Tibial nerve (tissue), 4 donors: Measurements from ENCODE around the gene HDGFL2. TPM values are rescaled to one million over a fixed set of nuclear protein-coding genes. Genes with fewer than 3 reads are reported as not detected.

Experiments used
- DNase-seq, 2 donors: peaks; one replicate each; pipeline ENCODE4 v3.0.0-alpha.2; 2019; ENCODE audit warnings: low spot score in 2 of 2
- H3K27ac ChIP-seq, 4 donors: fragments of 200-600 bp; sonication (generic) in 3 of 4; one replicate each; pipeline ENCODE4 v1.5.1; 2017 to 2019; ENCODE audit warnings: mild to moderate bottlenecking in 1 of 4
- H3K27me3 ChIP-seq, 2 donors: fragments of 200-600 bp; sonication (generic) in 1 of 2; one replicate each; pipeline versions ENCODE4 v1.5.1 to v1.6.0; 2017 to 2019
- H3K36me3 ChIP-seq, 3 donors: fragments of 200-600 bp; sonication (generic); one replicate each; pipeline ENCODE4 v1.5.1; 2018 to 2019
- H3K4me1 ChIP-seq, 4 donors: fragments of 200-600 bp; sonication (generic) in 3 of 4; one replicate each; pipeline ENCODE4 v1.5.1; 2017 to 2019
- H3K4me3 ChIP-seq, 4 donors: fragments of 200-600 bp; sonication (generic) in 3 of 4; one replicate each; pipeline ENCODE4 v1.5.1; 2017 to 2019; ENCODE audit warnings: mild to moderate bottlenecking in 1 of 4, moderate library complexity in 1 of 4
- H3K9me3 ChIP-seq, 4 donors: fragments of 200-600 bp; sonication (generic) in 3 of 4; one replicate each; pipeline ENCODE4 v1.5.1; 2017 to 2019
- EP300 ChIP-seq, 2 donors: sonication (generic); formaldehyde crosslinking; IDR thresholded peaks; one replicate each; pipeline ENCODE4 v1.6.1; 2017; ENCODE audit warnings: antibody characterized with exemption in 2 of 2, mild to moderate bottlenecking in 1 of 2
- POLR2A ChIP-seq, 2 donors: fragments of 450-650 bp; IDR thresholded peaks; one replicate each; pipeline ENCODE4 v1.6.1; 2017; ENCODE audit warnings: antibody characterized with exemption in 2 of 2, mild to moderate bottlenecking in 2 of 2, moderate library complexity in 2 of 2
- WGBS, 2 donors: methylation state at CpG; one replicate each; pipeline ENCODE4 v1.1.5; 2018; 5-methylcytosine and 5-hydroxymethylcytosine counted together
- total RNA-seq, 4 donors: library from RNA; depleted of rRNA; stranded (reverse); fragments of >200 nt; gene quantifications; one replicate each; pipeline ENCODE4 v1.1.0, GENCODE V29; 2016
- TF ChIP-seq, protein P1 (sequence below), 5 experiments: fragments of 200-600 bp in 3 of 5; fragments of 450-650 bp in 2 of 5; sonication (generic) in 3 of 5; IDR thresholded peaks; one replicate each; pipeline ENCODE4 v1.5.1; 2016 to 2019; ENCODE audit warnings: antibody characterized with exemption in 5 of 5, mild to moderate bottlenecking in 3 of 5, moderate library complexity in 2 of 5

HDGFL2 gene
- total RNA-seq, 4 donors from 2014 or later: 30.2 to 54.0 (median 48.7) TPM

DNA sequence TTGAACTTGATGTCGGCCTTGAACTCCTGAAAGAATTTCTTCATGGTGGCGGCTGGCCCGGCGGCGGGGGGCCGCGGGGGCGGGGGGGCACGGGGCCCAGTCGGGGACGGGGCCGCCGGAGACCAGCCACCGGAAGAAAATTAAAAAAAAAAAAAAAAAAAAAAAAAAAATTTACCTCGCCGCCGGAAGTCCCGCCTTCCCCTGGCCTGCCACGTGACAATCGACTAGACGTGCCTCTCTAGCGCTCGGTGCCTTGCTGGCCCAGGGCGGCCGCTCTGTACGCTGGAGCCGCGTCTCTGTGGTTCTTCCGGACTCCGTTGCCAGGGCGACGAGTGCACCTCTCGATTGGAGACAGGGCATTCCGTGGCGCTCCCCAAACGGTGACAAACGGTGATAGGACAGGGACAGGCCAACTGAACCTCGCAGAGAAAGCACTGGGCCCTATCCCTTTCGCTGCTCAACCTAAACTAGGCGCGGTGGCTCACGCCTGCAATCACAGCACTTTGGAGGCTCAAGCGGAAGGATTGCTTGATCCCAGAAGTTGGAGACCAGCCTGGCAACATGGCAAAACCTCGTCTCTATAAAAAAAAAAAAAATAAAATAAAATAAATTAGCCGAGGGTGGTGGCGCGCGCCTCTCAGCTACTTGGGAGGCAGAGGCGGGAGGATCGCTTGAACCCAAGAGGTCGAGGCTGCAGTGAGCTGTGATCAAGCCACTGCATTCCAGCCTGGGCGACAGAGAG lies 14.3 kb upstream of the HDGFL2 start, which contains the start of gene UBXN6:
TSS of gene UBXN6 (minus strand) at position 141 of the 742 bp plus-strand sequence. CDS start at position 44, 97 bp downstream.
- H3K27me3 ChIP-seq: no peaks in the 10 kb centered on the region
- peak within 1 kb of the TSS; percentile 65 to 90 (median 82) for H3K4me3 ChIP-seq
- peak within 1 kb of the TSS; percentile 83 to 96 (median 92) for H3K27ac ChIP-seq
- DNase-seq: peak; percentile 95 to 97
- H3K36me3 ChIP-seq: peaks cover 0 to 22% (median 3%) of the 10 kb centered on the region in 3 donors
- H3K9me3 ChIP-seq: no peaks in the 10 kb centered on the region
- no peak for TF ChIP-seq POLR2A (IDR thresholded peaks at IDR 0.05)
- TF ChIP-seq, protein P1, sequence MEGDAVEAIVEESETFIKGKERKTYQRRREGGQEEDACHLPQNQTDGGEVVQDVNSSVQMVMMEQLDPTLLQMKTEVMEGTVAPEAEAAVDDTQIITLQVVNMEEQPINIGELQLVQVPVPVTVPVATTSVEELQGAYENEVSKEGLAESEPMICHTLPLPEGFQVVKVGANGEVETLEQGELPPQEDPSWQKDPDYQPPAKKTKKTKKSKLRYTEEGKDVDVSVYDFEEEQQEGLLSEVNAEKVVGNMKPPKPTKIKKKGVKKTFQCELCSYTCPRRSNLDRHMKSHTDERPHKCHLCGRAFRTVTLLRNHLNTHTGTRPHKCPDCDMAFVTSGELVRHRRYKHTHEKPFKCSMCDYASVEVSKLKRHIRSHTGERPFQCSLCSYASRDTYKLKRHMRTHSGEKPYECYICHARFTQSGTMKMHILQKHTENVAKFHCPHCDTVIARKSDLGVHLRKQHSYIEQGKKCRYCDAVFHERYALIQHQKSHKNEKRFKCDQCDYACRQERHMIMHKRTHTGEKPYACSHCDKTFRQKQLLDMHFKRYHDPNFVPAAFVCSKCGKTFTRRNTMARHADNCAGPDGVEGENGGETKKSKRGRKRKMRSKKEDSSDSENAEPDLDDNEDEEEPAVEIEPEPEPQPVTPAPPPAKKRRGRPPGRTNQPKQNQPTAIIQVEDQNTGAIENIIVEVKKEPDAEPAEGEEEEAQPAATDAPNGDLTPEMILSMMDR (IDR thresholded peaks at IDR 0.05): peak in 2 of 5 experiments; percentile 28 to 53
- TF ChIP-seq EP300 (IDR thresholded peaks at IDR 0.05): peak; percentile 28 to 69
- peaks cover 0 to 38% (median 19%) of the 10 kb centered on the region in 4 donors for H3K4me1 ChIP-seq
- WGBS, 2 donors: 11 to 12% methylated on average over 39 to 52 of the region's 52 CpGs

DNA sequence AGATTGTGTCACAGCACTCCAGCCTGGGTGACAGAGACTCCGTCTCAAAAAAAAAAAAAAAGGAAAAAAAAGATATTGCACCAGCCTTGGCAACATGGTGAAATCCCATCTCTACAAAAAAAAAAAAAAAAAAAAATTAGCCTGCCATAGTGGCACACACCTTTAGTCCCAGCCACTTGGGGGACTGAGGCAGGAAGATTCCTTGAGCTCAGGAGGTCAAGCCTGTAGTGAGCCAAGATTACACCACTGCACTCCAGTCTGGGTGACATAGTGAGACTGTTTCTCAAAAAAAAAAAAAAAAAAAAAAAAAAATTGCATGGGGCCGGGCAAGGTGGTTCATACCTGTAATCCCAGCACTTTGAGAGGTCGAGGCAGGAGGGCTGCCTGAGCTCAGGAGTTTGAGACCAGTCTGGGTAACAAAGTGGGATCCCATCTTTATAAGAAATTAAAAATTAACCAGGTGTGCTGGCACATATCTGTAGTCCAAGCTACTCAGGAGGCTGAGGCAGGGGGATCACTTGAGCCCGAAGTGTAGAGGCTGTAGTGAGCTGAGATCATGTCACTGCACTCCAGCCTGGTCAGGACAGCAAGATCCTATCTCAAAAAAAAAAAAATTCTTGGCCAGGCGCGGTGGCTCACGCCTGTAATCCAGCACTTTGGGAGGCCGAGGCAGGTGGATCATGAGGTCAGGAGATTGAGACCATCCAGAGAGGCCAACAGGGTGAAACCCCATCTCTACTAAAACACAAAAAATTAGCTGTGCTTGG lies 7.1 kb upstream of the HDGFL2 start:
- no peak for TF ChIP-seq EP300 (IDR thresholded peaks at IDR 0.05)
- TF ChIP-seq, protein P1 (IDR thresholded peaks at IDR 0.05): no peak
- no peak for TF ChIP-seq POLR2A (IDR thresholded peaks at IDR 0.05)
- Histone ChIP-seq H3K27ac (no peak overlapping the region), H3K9me3 (no peaks in the 10 kb centered on the region), H3K4me1 (no peaks in the 10 kb centered on the region), H3K27me3 (no peaks in the 10 kb centered on the region), H3K4me3 (no peak overlapping the region), H3K36me3 (no peaks in the 10 kb centered on the region)
- WGBS, 2 donors: 82 to 86% methylated on average over 8 of the region's 8 CpGs
- DNase-seq: no peak

DNA sequence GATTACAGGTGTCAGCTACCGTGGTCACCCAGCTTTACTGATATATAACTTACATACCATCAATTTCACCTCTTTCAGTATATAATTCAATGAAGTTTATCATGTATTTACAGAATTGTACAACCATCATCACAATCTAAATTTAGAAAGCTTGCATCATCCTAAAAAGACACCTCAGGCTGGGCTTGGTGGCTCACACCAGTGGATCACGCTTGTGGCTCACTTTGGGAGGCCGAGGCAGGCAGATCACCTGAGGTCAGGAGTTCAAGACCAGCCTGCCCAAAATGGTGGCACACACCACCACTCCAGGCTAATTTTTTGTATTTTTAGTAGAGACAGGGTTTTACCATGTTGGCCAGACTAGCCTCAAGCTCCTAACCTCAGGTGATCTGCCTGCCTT lies 4.3 kb upstream of the HDGFL2 start:
- Histone ChIP-seq H3K36me3 (no peaks in the 10 kb centered on the region), H3K4me1 (peaks cover 0 to 7% (median 3%) of the 10 kb centered on the region in 4 donors), H3K4me3 (no peak overlapping the region), H3K9me3 (no peaks in the 10 kb centered on the region), H3K27ac (no peak overlapping the region), H3K27me3 (no peaks in the 10 kb centered on the region)
- no peak for DNase-seq
- no peak for TF ChIP-seq POLR2A (IDR thresholded peaks at IDR 0.05)
- TF ChIP-seq, protein P1 (IDR thresholded peaks at IDR 0.05): no peak
- no peak for TF ChIP-seq EP300 (IDR thresholded peaks at IDR 0.05)
- 89 to 92% methylated on average over 3 of the region's 3 CpGs for WGBS, 2 donors

DNA sequence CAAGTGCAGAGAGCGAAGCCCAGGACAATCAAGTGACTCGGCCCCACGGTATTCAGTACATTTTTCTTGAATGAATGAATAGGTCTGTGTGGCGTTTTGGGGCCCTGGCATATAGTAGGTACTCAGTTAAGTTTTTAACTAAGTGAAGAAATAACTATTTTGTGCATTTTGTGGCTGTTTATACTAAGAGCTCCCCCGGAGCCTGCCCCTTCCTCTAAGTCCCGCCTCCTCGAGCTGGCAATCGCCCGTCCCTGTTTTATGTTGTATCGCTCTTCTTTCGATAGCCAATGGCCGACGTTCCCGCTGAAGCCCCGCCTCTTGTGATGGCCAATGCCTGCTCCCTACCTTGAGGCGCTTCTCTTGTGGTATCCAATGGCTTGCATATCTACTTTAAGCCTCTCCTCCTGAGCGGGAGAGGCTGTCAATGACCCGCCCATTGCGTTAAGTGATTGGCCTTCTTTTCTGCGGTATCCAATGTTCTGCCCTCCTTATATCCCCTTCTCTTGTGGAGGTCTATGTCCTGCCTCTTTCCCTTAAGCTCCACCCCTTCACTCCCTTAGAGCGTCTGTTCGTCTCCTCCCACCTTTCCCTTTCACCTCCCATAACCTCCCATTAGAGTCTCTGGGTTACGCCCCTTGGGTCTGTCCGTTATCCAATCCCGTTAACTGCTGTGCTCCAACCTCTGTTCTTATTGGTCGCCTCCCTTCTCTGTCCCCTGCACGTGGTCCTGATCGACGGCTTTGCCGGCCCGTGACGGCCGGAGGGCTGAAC lies 509 bp upstream of the HDGFL2 start:
- DNase-seq: peak; percentile 96 to 97
- Histone ChIP-seq H3K4me3 (peak overlapping the region; percentile 42 to 86 (median 82)), H3K27ac (peak overlapping the region; percentile 47 to 93 (median 88)), H3K36me3 (peaks cover 0 to 17% (median 0%) of the 10 kb centered on the region in 3 donors), H3K9me3 (no peaks in the 10 kb centered on the region), H3K27me3 (no peaks in the 10 kb centered on the region), H3K4me1 (peaks cover 0 to 30% (median 21%) of the 10 kb centered on the region in 4 donors)
- WGBS, 2 donors: 1% methylated on average over 33 of the region's 33 CpGs
- TF ChIP-seq, protein P1 (IDR thresholded peaks at IDR 0.05): peak in 2 of 5 experiments; percentile 16 to 40
- TF ChIP-seq POLR2A (IDR thresholded peaks at IDR 0.05) (peak in 1 of 2 donors; percentile 64), EP300 (IDR thresholded peaks at IDR 0.05) (peak; percentile 43 to 74)
